Pancreas (tissue), 10 donors: ENCODE measurements around the gene COG3. TPM values are rescaled to one million over a fixed set of nuclear protein-coding genes. Genes with fewer than 3 reads are reported as not detected.

Source experiments
- ATAC-seq, 4 donors: fragments of 200-7000 bp; cut with Tn5 transposase; one replicate each; pipeline versions ENCODE4 v1.8.0 to v1.9.1; 2020; ENCODE audit warnings: mild to moderate bottlenecking in 4 of 4, moderate library complexity in 4 of 4
- DNase-seq, 6 donors: peaks; one replicate each; pipeline ENCODE4 v3.0.0-alpha.2; 2020
- FAIRE-seq: peaks from 2 replicates; lab custom pipeline; 2012; peaks lifted over from hg19 to GRCh38; lab: Jason Lieb, UNC
- H3K27ac ChIP-seq, 4 donors: fragments of 200-600 bp; sonication (generic); 1 replicate in 3 of 4; 2 replicates in 1 of 4; pipeline versions ENCODE4 v1.5.0 to v1.8.0; 2020
- H3K27me3 ChIP-seq, 4 donors: fragments of 200-600 bp; one replicate each; pipeline ENCODE4 v1.8.0; 2021
- H3K36me3 ChIP-seq, 3 donors: fragments of 200-600 bp; sonication (generic) in 1 of 3; one replicate each; pipeline versions ENCODE4 v1.5.0 to v1.8.0; 2020 to 2021
- H3K4me1 ChIP-seq, 3 donors: fragments of 200-600 bp; one replicate each; pipeline ENCODE4 v1.8.0; 2021
- H3K4me3 ChIP-seq, 4 donors: fragments of 200-600 bp; sonication (generic) in 2 of 4; one replicate each; pipeline versions ENCODE4 v1.5.0 to v1.8.0; 2020 to 2021
- H3K9me3 ChIP-seq, 4 donors: fragments of 200-600 bp; one replicate each; pipeline ENCODE4 v1.8.0; 2021
- CTCF ChIP-seq, 4 donors: fragments of 200-600 bp; sonication (generic) in 3 of 4; IDR thresholded peaks; one replicate each; pipeline versions ENCODE4 v1.5.0 to v1.8.0; 2021; ENCODE audit warnings: antibody characterized with exemption in 4 of 4
- WGBS, 2 donors: extraction: QIAGEN DNeasy Blood & Tissue Kit; methylation state at CpG; one replicate each; pipeline ENCODE4 v1.1.7; 2013; 5-methylcytosine and 5-hydroxymethylcytosine counted together
- intact Hi-C, 3 donors: fragments of 100-400 bp; cut with DNase I; formaldehyde crosslinking; loops; one replicate each; pipeline versions ENCODE4 v1.11.1 to v1.14.2; 2022
- polyA plus RNA-seq, 2 donors: library from polyadenylated mRNA; stranded (reverse); fragments of 200-250 nt; gene quantifications; one replicate each; pipeline ENCODE4 v1.2.3, GENCODE V29; 2013
- total RNA-seq, 6 donors: library from RNA; stranded (reverse); fragmentation: NEBNext Ultra II Directional in 4 of 6; extraction: Animal tissue kit (Norgen Biotek cat#: 25700) in 4 of 6; gene quantifications; one replicate each; pipeline versions ENCODE4 v1.2.1 to v1.2.4, GENCODE V29; 2021 to 2023
- donor health status: healthy with polysubstance abuse.
- donor health status: DM: no; HTN: no; CAD: no; lungs with moderate emphysema.
- donor health status: DM: no; HTN: no; CAD: no.
- donor health status: control.
- donor health status: control.
- donor health status: Bipolar disorder and iron deficiency.
- donor health status: DM: yes; HTN: yes; CAD: no.
- donor health status: DM: no; HTN: no; CAD: no.
- donor health status: DM: no; HTN: no; CAD: no.
- donor health status: DM: yes; HTN: yes; CAD: no.

COG3 gene
- total and polyA plus RNA-seq, 8 donors = 15.0 to 19.9 (median 18.7) TPM

DNA sequence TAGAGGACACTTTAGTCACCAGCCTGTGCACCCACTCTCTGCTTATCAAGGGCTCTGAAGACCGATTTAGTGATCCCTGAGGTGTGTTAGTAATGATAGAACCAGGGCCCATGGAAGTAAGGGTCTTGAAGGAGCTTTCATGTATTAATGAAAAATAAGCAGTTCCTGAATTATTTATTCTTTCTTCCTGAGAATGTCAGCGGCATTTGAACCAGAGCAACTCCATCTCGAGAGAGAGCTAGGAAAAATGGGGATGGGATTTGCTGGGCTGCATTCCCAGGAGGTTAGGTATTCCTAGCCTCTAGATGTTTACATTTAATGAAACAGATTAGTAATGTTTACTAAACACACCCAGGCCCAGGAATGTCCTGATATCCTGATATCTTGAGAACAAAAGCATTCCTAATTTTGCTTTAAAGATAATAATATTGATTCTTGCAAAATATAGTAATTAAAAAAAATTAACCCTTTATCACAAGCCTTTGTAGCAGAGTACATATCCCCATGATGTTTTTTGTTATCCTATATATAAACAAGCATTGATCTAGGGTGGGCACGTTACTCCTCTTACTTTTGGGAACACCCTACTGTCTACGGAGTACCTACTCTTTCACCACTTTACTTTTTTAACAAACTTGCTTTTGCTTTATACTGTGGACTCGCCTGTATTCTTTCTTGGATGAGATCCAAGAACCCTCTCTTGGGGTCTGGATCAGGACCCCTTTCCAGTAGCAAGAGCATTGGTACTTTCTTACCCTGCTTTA is 63.1 kb downstream of the COG3 start:
- Histone ChIP-seq H3K27me3 (no peaks in the 10 kb centered on the region), H3K4me1 (peaks cover 0 to 11% (median 8%) of the 10 kb centered on the region in 3 donors), H3K4me3 (no peak overlapping the region), H3K27ac (peak overlapping the region in 1 of 4 donors; percentile 9), H3K9me3 (no peaks in the 10 kb centered on the region), H3K36me3 (peaks cover 0 to 30% (median 0%) of the 10 kb centered on the region in 3 donors)
- intact Hi-C loops = no loop called here
- 48 to 55% methylated on average over 6 of the region's 6 CpGs for WGBS, 2 donors
- DNase-seq (no peak), ATAC-seq (peak; percentile 35 to 87 (median 67)), FAIRE-seq (no peak)
- TF ChIP-seq CTCF (IDR thresholded peaks at IDR 0.05) = no peak

DNA sequence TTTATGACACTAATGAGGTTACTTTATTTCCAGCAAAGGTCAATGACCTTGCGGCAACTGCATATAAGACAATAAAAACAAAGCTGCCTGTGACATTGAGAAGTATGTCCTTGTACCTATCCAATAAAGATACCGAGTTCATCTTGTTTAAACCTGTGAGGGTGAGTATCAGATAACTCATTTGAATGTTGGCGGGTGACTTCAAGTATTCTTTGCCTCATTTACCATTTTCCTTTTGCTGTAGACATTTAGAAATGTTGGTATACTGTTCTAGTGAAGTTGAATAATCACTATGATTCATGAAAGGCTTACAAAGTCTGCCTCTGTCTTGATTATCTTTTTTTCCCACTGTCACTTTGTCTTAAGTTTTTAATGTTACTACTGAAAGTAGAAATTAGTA is 65.0 kb downstream of the COG3 start:
- Histone ChIP-seq H3K4me3 (no peak overlapping the region), H3K27ac (no peak overlapping the region), H3K27me3 (no peaks in the 10 kb centered on the region), H3K4me1 (peaks cover 0 to 11% (median 8%) of the 10 kb centered on the region in 3 donors), H3K36me3 (peaks cover 0 to 49% (median 14%) of the 10 kb centered on the region in 3 donors), H3K9me3 (no peaks in the 10 kb centered on the region)
- ATAC-seq = no peak
- DNase-seq = no peak
- intact Hi-C loops = no loop called here
- 69 to 75% methylated on average over 3 of the region's 3 CpGs for WGBS, 2 donors
- FAIRE-seq = no peak
- TF ChIP-seq CTCF (IDR thresholded peaks at IDR 0.05) = no peak

DNA sequence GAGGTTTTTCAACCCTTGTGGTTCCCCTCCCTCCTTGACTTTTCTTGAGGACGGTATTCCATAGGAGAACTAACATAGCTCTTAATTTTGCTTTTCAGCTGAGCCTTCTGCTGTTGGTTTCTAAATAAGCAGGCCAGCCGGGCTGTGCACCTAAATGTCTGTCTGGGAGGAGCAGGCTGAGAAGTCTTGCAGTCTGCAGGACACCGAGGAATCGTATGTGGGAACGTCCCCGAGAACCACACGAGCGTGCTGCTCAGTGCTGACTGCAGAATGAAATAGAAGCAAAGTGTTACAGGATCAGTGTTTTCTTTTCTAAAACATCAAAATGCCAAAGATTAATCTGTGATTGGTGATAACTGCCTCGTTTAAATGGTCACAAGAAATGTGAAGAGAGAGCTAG is 69.9 kb downstream of the COG3 start:
- TF ChIP-seq CTCF (IDR thresholded peaks at IDR 0.05) = no peak
- no peak overlapping the region for H3K27ac ChIP-seq
- H3K9me3 ChIP-seq = no peaks in the 10 kb centered on the region
- intact Hi-C loops = no loop called here
- ATAC-seq (no peak), FAIRE-seq (no peak), DNase-seq (no peak)
- peaks cover 3 to 61% (median 18%) of the 10 kb centered on the region in 3 donors for H3K36me3 ChIP-seq
- 84% methylated on average over 9 of the region's 9 CpGs for WGBS, 2 donors
- no peak overlapping the region for H3K4me3 ChIP-seq
- no peaks in the 10 kb centered on the region for H3K4me1 ChIP-seq
- H3K27me3 ChIP-seq = no peaks in the 10 kb centered on the region

GRCh38 chr13:45536224-45536623 is 71.5 kb downstream of the COG3 start:
- WGBS, 2 donors = 89 to 97% methylated on average over 2 of the region's 2 CpGs
- no peak for FAIRE-seq
- intact Hi-C loops = no loop called here
- Histone ChIP-seq H3K4me1 (no peaks in the 10 kb centered on the region), H3K27ac (no peak overlapping the region), H3K36me3 (peaks cover 3 to 45% (median 18%) of the 10 kb centered on the region in 3 donors), H3K27me3 (no peaks in the 10 kb centered on the region), H3K9me3 (no peaks in the 10 kb centered on the region), H3K4me3 (no peak overlapping the region)
- no peak for DNase-seq
- no peak for ATAC-seq
- no peak for TF ChIP-seq CTCF (IDR thresholded peaks at IDR 0.05)

GRCh38 chr13:45537516-45537915 is 72.8 kb downstream of the COG3 start:
- FAIRE-seq (no peak), ATAC-seq (no peak), DNase-seq (no peak)
- WGBS, 2 donors = 75 to 87% methylated on average over 1 of the region's 1 CpG
- Histone ChIP-seq H3K4me3 (no peak overlapping the region), H3K9me3 (no peaks in the 10 kb centered on the region), H3K4me1 (no peaks in the 10 kb centered on the region), H3K27ac (no peak overlapping the region), H3K36me3 (peaks cover 3 to 34% (median 18%) of the 10 kb centered on the region in 3 donors), H3K27me3 (no peaks in the 10 kb centered on the region)
- intact Hi-C loops = no loop called here
- TF ChIP-seq CTCF (IDR thresholded peaks at IDR 0.05) = no peak
